Type B pancreatic cell (in vitro differentiated cells): ENCODE results near the gene ZNF556. TPM values are rescaled to one million over a fixed set of nuclear protein-coding genes. Genes with fewer than 3 reads are reported as not detected.

Source experiments
- DNase-seq: peaks from one replicate; pipeline ENCODE4 v3.0.0; 2021; ENCODE audit warnings: mixed read lengths; ENCODE audit not compliant: unreplicated experiment; ENCODE audit errors: extremely low spot score
- H3K27ac Mint-ChIP-seq: 2 replicates; pipeline ENCODE4 v1.8.0; 2021; ENCODE audit warnings: mild to moderate bottlenecking, mixed read lengths
- H3K27me3 Mint-ChIP-seq: 2 replicates; pipeline ENCODE4 v1.8.0; 2021; ENCODE audit warnings: mixed read lengths
- H3K36me3 Mint-ChIP-seq: 2 replicates; pipeline ENCODE4 v1.8.0; 2021; ENCODE audit warnings: mixed read lengths
- H3K4me1 Mint-ChIP-seq: one replicate; pipeline ENCODE4 v1.8.0; 2021; ENCODE audit warnings: mixed read lengths; ENCODE audit not compliant: unreplicated experiment
- H3K4me3 Mint-ChIP-seq: 2 replicates; pipeline ENCODE4 v1.8.0; 2021; ENCODE audit warnings: mild to moderate bottlenecking, mixed read lengths
- H3K9me3 Mint-ChIP-seq: 2 replicates; pipeline ENCODE4 v1.8.0; 2021; ENCODE audit warnings: mixed read lengths
- long read RNA-seq: library from polyadenylated mRNA; unstranded; transcript quantifications from one replicate; pipeline ENCODE4 v2.0.0, GENCODE V29; 2020
- total RNA-seq: library from RNA; stranded (reverse); gene quantifications from 2 replicates; pipeline ENCODE4 v1.2.1, GENCODE V29; 2021; ENCODE audit warnings: low replicate concordance
- TF ChIP-seq, protein P1 (sequence below): fragments of 200-600 bp; sonication (generic); conservative IDR thresholded peaks from 2 replicates; pipeline ENCODE4 v1.5.0; 2021; ENCODE audit warnings: antibody characterized with exemption, mild to moderate bottlenecking

ZNF556 gene
- total RNA-seq, result not detected in 2 replicates
- long read RNA-seq, result 0 reads

DNA sequence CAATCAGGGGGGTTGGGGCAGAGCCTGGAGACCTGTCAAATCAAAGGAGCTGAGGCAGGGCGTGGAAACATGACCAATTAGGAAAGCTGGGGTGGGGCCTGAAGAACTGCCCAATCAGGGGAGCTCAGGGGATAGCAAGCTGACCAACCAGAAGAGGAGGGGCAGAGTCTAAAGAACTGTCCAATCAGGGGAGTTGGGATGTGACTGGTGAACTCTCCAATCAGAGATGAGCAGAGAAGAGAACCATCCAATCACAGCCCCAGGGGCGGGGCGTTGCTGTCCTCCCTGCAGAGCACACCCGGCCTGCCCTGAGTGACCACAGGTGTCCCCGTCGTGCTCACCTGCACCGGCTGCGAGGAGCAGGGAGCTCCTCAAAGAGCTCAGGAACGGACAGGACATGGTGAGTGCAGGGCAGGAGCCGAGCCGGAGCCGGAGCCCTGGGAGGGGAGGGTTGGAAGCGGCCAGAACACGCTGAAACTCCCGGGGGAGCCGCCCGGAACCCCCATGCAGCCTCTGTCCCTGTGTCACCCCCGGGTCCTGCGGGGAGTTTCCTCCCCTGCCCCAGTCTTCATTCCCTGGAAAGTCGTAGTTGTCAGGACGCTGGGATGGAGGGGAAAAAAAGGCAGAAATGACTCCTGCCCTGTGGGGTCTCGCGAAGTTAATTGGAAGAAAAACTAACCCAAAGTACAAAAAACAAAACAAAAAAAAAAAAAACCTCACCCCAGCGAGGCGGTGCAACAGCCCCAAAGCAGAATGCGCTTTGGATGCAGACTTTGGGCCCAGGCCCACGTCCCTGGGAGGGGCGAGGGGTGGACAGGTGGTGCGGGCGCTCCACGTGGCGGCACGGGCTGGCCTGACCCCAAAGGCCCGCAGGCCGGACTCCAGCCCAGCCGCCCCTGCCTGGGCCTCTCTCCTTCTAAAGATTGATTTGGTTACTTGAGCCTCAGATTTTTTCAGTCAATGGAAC is at the start of gene ZNF556:
Gene ZNF556, plus strand, starts transcription at position 311 of the 967 bp plus-strand sequence. Its CDS starts 87 bp downstream, at position 398.
- H3K36me3 Mint-ChIP-seq, result no peaks in the 10 kb centered on the region
- DNase-seq, result no peak
- TF ChIP-seq, protein P1, sequence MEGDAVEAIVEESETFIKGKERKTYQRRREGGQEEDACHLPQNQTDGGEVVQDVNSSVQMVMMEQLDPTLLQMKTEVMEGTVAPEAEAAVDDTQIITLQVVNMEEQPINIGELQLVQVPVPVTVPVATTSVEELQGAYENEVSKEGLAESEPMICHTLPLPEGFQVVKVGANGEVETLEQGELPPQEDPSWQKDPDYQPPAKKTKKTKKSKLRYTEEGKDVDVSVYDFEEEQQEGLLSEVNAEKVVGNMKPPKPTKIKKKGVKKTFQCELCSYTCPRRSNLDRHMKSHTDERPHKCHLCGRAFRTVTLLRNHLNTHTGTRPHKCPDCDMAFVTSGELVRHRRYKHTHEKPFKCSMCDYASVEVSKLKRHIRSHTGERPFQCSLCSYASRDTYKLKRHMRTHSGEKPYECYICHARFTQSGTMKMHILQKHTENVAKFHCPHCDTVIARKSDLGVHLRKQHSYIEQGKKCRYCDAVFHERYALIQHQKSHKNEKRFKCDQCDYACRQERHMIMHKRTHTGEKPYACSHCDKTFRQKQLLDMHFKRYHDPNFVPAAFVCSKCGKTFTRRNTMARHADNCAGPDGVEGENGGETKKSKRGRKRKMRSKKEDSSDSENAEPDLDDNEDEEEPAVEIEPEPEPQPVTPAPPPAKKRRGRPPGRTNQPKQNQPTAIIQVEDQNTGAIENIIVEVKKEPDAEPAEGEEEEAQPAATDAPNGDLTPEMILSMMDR, result no peak
- H3K4me3 Mint-ChIP-seq, result no peak within 1 kb of the TSS
- H3K27ac Mint-ChIP-seq, result no peak within 1 kb of the TSS
- H3K9me3 Mint-ChIP-seq, result peaks cover 14% of the 10 kb centered on the region
- H3K27me3 Mint-ChIP-seq, result no peaks in the 10 kb centered on the region
- peaks cover 5% of the 10 kb centered on the region for H3K4me1 Mint-ChIP-seq

DNA sequence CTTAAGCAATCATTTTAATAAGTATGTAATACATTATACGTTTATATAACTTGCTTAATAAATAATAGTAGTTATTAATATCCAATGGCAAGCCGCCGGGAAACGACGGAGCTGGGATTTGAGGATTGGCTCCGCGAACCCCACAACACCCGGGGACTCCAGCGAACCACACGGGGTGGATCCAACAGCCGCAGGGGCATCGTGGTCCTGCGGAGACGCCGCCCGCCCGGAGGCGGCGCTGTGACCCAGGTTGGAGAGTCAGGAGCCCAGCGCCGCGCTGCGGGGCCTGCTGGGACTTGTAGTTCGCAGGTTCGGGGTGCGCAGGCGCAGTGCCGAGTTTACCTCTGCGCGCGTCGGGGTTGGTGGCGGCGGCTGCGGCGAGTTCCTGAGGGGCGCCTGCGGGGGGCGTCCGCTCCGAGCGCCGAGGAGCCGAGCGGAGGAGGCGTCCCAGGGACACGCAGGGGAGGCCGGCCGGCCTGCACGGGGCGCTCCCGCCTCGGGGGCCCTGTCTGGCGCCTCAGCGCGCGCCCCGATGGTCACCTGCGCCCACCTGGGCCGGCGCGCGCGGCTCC is 47.5 kb upstream of the ZNF556 start, which contains the start of gene ZNF554:
Gene ZNF554, plus strand, starts transcription at position 329 of the 572 bp plus-strand sequence. Its CDS starts 204 bp downstream, at position 533.
- TF ChIP-seq, protein P1, result peak; percentile 91
- Mint-ChIP-seq H3K27me3 (no peaks in the 10 kb centered on the region), H3K4me1 (no peaks in the 10 kb centered on the region), H3K27ac (peak within 1 kb of the TSS; percentile 39), H3K9me3 (no peaks in the 10 kb centered on the region), H3K4me3 (peak within 1 kb of the TSS; percentile 93), H3K36me3 (peaks cover 4% of the 10 kb centered on the region)
- peak; percentile 99 for DNase-seq

DNA sequence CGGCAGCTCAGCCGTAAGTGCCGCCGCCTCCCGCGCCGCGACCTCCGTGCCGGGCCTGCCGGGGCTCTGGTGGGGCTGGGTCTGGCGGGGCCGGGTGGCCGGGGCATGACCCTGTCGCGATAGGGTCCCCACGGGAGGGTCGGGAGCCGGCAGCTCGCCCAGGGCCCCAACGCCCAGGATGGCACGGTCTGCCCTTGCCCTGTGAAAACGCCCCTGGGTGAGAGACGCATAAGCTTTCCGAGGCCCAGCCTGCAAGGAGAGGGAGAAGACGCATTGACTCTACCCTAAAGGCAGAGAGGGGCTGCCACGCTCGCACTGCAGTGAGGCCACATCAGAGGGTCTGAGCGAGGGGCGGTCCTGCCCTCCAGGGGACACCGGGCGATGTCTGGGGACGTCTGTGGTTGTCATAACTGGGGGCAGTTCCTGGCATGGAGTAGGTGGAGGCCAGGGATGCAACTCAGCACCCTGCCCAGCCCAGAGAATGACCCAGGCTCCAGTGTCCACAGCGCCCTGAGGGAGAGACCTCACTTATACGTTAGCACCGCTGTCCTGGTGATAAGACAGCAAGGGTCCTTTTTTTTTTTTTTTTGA is 46.9 kb upstream of the ZNF556 start:
- Mint-ChIP-seq H3K4me1 (no peaks in the 10 kb centered on the region), H3K36me3 (peaks cover 7% of the 10 kb centered on the region), H3K4me3 (peak overlapping the region; percentile 93), H3K9me3 (no peaks in the 10 kb centered on the region), H3K27ac (no peak overlapping the region), H3K27me3 (no peaks in the 10 kb centered on the region)
- peak; percentile 70 for DNase-seq
- TF ChIP-seq, protein P1, result no peak

DNA sequence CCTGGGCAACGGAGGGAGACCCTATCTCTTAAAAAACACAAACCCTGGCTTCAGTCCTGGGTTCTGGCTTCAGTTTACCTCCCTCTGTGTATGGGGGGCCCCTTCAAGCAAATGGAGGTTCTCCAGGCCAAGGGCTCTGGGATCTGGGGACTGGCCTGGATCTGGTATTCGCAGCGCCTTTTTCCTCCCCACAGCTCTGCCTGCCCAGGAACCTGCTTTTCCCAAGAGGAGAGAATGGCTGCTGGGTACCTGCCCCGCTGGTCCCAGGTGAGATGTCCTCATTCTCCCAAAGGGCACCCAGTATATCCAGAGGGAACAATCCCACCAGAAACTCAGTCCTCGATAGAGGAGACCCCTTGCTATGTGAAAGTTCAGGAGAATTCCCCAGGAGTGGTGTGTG is 44.3 kb upstream of the ZNF556 start:
- no peak for DNase-seq
- no peak overlapping the region for H3K4me3 Mint-ChIP-seq
- TF ChIP-seq, protein P1, result no peak
- no peak overlapping the region for H3K27ac Mint-ChIP-seq
- no peaks in the 10 kb centered on the region for H3K27me3 Mint-ChIP-seq
- H3K4me1 Mint-ChIP-seq, result no peaks in the 10 kb centered on the region
- peaks cover 23% of the 10 kb centered on the region for H3K36me3 Mint-ChIP-seq
- peaks cover 4% of the 10 kb centered on the region for H3K9me3 Mint-ChIP-seq

DNA sequence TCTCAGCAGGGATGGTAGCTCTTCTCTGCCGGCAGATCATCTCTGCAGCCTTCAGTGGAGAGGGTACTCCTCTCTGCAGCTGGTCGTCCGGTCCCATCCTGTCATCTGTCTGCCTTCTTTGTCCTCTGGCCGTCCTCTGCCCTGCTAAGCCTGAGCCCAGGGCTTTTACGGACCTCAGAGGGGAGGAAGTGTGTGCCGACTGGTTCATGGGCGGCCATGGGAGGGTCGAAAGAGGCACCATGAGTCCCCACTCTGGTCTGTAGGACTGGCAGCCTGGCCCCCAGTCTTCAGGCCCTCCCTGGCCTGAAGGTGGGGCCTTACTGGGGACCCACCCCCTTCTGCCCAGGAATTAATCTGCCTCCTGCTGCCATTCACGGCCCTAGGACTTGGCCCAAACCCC is 43.5 kb upstream of the ZNF556 start:
- H3K36me3 Mint-ChIP-seq, result peaks cover 29% of the 10 kb centered on the region

More for the DNA sequence above, 43.5 kb upstream of the ZNF556 start:
- Mint-ChIP-seq H3K27me3 (no peaks in the 10 kb centered on the region), H3K9me3 (peaks cover 5% of the 10 kb centered on the region), H3K4me1 (no peaks in the 10 kb centered on the region), H3K4me3 (no peak overlapping the region), H3K27ac (no peak overlapping the region)
- TF ChIP-seq, protein P1, result no peak
- DNase-seq, result no peak
